Measurements from ENCODE around the gene TMEM33.

- TF ChIP-seq CTCF (IDR thresholded peaks at IDR 0.05; ENCODE audit: poor library complexity, severe bottlenecking), result no peak
- no peak for TF ChIP-seq REST (IDR thresholded peaks at IDR 0.05; ENCODE audit: borderline replicate concordance)
- no peak for TF ChIP-seq TAF1 (IDR thresholded peaks at IDR 0.05; ENCODE audit: low read depth)
- TF ChIP-seq POLR2AphosphoS5 (IDR thresholded peaks at IDR 0.05), result no peak
Measured at GRCh38 chr4:41967392-41967791, 32.2 kb downstream of the TMEM33 start.
